K562 (cell line): ENCODE measurements around the gene ZNF488. TPM values are rescaled to one million over a fixed set of nuclear protein-coding genes. Genes with fewer than 3 reads are reported as not detected.

Experiments used
- CGGBP1 ChIP-seq: fragments of 250-450 bp; sonication (Bioruptor Pico); IDR thresholded peaks from 2 replicates; pipeline ENCODE4 v1.9.0; 2021; ENCODE audit warnings: mild to moderate bottlenecking
- EP400 ChIP-seq: fragments of 450-650 bp; IDR thresholded peaks from 2 replicates; pipeline ENCODE4 v1.6.1; 2017; ENCODE audit warnings: antibody characterized with exemption, mild to moderate bottlenecking, moderate library complexity
- IRF2 ChIP-seq: sonication (generic); formaldehyde crosslinking; IDR thresholded peaks from 2 replicates; pipeline ENCODE4 v1.8.1; 2022; ENCODE audit warnings: mild to moderate bottlenecking, missing genetic modification reagents
- LCOR ChIP-seq: sonication (generic); formaldehyde crosslinking; IDR thresholded peaks from 2 replicates; pipeline ENCODE4 v1.8.0; 2022; ENCODE audit warnings: mild to moderate bottlenecking, missing genetic modification reagents
- MAZ ChIP-seq, 2 experiments: fragments of 450-650 bp in 1 of 2; sonication (generic) in 1 of 2; formaldehyde crosslinking; IDR thresholded peaks in 1 of 2; conservative IDR thresholded peaks in 1 of 2; 2 replicates each; pipeline versions ENCODE4 v1.4.0 to v1.5.0; 2020; ENCODE audit warnings: mild to moderate bottlenecking in 1 of 2, missing genetic modification reagents in 1 of 2
- MCM7 ChIP-seq, 2 experiments: fragments of 450-650 bp; IDR thresholded peaks; 2 replicates each; pipeline ENCODE4 v1.6.1; 2016 to 2018
- MTA1 ChIP-seq: fragments of 450-650 bp; IDR thresholded peaks from 2 replicates; pipeline ENCODE4 v1.6.1; 2017; ENCODE audit warnings: borderline replicate concordance
- MYC ChIP-seq, 2 experiments: fragments of 250-450 bp in 1 of 2; sonication (Bioruptor Pico) in 1 of 2; IDR thresholded peaks; 2 replicates each; pipeline versions ENCODE4 v1.5.1 to v1.6.1; 2012 to 2021; ENCODE audit warnings: low read depth in 2 of 2, borderline replicate concordance in 1 of 2, improper control_type of control experiment in 1 of 2, low read length in 1 of 2, mild to moderate bottlenecking in 1 of 2, moderate library complexity in 1 of 2
- TAF1 ChIP-seq: IDR thresholded peaks from 2 replicates; pipeline ENCODE4 v1.6.1; 2011; ENCODE audit warnings: mild to moderate bottlenecking, low read length, moderate library complexity; ENCODE audit not compliant: insufficient read depth, control insufficient read depth, severe bottlenecking; ENCODE audit errors: extremely low read depth
- TCF3 ChIP-seq: sonication (generic); formaldehyde crosslinking; IDR thresholded peaks from 2 replicates; pipeline ENCODE4 v1.4.0; 2020; ENCODE audit warnings: mild to moderate bottlenecking, missing genetic modification reagents
- TCF7 ChIP-seq: sonication (generic); IDR thresholded peaks from 2 replicates; pipeline ENCODE4 v1.6.1; 2016; ENCODE audit warnings: antibody characterized with exemption, borderline replicate concordance
- ZFP30 ChIP-seq: fragments of 250-450 bp; sonication (Bioruptor Pico); IDR thresholded peaks from 2 replicates; pipeline ENCODE4 v1.8.0; 2022; ENCODE audit warnings: moderate library complexity, mild to moderate bottlenecking, inconsistent platforms, borderline replicate concordance
- ZMIZ1 ChIP-seq, 2 experiments: fragments of 150-350 bp in 1 of 2; IDR thresholded peaks; 2 replicates each; pipeline ENCODE4 v1.6.1; 2012 to 2016; ENCODE audit warnings: low read depth in 2 of 2, low read length in 2 of 2, mild to moderate bottlenecking in 1 of 2, moderate library complexity in 1 of 2
- ZNF57 ChIP-seq: fragments of 450-650 bp; formaldehyde crosslinking; IDR thresholded peaks from 2 replicates; pipeline ENCODE4 v1.4.0; 2020; ENCODE audit warnings: mild to moderate bottlenecking, moderate library complexity
- ZNF778 ChIP-seq: fragments of 450-650 bp; formaldehyde crosslinking; IDR thresholded peaks from 2 replicates; pipeline ENCODE4 v1.4.0; 2020; ENCODE audit warnings: mild to moderate bottlenecking, moderate library complexity
- polyA plus RNA-seq, 8 experiments: library from polyadenylated mRNA; depleted of rRNA in 4 of 8; stranded (reverse) in 5 of 8; unstranded in 3 of 8; fragments of >200 nt; fragmentation: Nextera tagmentation in 2 of 8; fragmentation: Illumina TruSeq in 1 of 8; extraction: Ambion mirVana in 2 of 8; extraction: Trizol in 1 of 8; gene quantifications; 2 replicates each; pipeline versions ENCODE4 v1.2.1 to v1.2.3, GENCODE V29; 2011 to 2014; ENCODE audit warnings: inconsistent platforms in 1 of 8, missing spikeins in 1 of 8
- total RNA-seq, 7 experiments: library from RNA; depleted of rRNA in 6 of 7; stranded (reverse); fragments of >200 nt in 6 of 7; fragmentation: Illumina TruSeq in 2 of 7; extraction: Trizol in 2 of 7; gene quantifications; 2 replicates each; pipeline versions ENCODE4 v1.2.1 to v1.2.3, GENCODE V29; 2011 to 2021; ENCODE audit warnings: low replicate concordance in 1 of 7
- TF ChIP-seq, protein P1 (sequence below): sonication (generic); formaldehyde crosslinking; IDR thresholded peaks from 2 replicates; pipeline ENCODE4 v1.8.0; 2023; ENCODE audit warnings: missing genetic modification reagents, mild to moderate bottlenecking, borderline replicate concordance
- TF ChIP-seq, protein P2 (sequence below): fragments of 250-450 bp; sonication (Bioruptor Pico); IDR thresholded peaks from 2 replicates; pipeline ENCODE4 v1.8.0; 2022; ENCODE audit warnings: moderate library complexity, mild to moderate bottlenecking, inconsistent platforms

Gene ZNF488
- total and polyA plus RNA-seq, 9 of the 15 experiments (the other 6 are each of a cell fraction or from before 2014, with no cell fraction given), result 0.03 to 0.09 (median 0.05) TPM; not detected in 3

- TF ChIP-seq, protein P1, sequence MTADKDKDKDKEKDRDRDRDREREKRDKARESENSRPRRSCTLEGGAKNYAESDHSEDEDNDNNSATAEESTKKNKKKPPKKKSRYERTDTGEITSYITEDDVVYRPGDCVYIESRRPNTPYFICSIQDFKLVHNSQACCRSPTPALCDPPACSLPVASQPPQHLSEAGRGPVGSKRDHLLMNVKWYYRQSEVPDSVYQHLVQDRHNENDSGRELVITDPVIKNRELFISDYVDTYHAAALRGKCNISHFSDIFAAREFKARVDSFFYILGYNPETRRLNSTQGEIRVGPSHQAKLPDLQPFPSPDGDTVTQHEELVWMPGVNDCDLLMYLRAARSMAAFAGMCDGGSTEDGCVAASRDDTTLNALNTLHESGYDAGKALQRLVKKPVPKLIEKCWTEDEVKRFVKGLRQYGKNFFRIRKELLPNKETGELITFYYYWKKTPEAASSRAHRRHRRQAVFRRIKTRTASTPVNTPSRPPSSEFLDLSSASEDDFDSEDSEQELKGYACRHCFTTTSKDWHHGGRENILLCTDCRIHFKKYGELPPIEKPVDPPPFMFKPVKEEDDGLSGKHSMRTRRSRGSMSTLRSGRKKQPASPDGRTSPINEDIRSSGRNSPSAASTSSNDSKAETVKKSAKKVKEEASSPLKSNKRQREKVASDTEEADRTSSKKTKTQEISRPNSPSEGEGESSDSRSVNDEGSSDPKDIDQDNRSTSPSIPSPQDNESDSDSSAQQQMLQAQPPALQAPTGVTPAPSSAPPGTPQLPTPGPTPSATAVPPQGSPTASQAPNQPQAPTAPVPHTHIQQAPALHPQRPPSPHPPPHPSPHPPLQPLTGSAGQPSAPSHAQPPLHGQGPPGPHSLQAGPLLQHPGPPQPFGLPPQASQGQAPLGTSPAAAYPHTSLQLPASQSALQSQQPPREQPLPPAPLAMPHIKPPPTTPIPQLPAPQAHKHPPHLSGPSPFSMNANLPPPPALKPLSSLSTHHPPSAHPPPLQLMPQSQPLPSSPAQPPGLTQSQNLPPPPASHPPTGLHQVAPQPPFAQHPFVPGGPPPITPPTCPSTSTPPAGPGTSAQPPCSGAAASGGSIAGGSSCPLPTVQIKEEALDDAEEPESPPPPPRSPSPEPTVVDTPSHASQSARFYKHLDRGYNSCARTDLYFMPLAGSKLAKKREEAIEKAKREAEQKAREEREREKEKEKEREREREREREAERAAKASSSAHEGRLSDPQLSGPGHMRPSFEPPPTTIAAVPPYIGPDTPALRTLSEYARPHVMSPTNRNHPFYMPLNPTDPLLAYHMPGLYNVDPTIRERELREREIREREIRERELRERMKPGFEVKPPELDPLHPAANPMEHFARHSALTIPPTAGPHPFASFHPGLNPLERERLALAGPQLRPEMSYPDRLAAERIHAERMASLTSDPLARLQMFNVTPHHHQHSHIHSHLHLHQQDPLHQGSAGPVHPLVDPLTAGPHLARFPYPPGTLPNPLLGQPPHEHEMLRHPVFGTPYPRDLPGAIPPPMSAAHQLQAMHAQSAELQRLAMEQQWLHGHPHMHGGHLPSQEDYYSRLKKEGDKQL (CRISPR knock-in tag), result no peak
- TF ChIP-seq TCF3 (CRISPR knock-in tag) (no peak), ZMIZ1 (IDR thresholded peaks at IDR 0.05; ENCODE audit: low read depth in 2 of 2, low read length in 2 of 2) (peak in 1 of 2 experiments; percentile 22; a peak in 1 of 4 replicates), ZFP30 (CRISPR knock-in tag) (no peak), ZNF778 (CRISPR knock-in tag) (no peak), TCF7 (no peak), TAF1 (no peak), MTA1 (no peak), EP400 (no peak), CGGBP1 (no peak), MCM7 (IDR thresholded peaks at IDR 0.05) (no peak), LCOR (CRISPR knock-in tag) (0 out of 2 replicates have a peak, but pooled peaks have one; percentile 61), MYC (IDR thresholded peaks at IDR 0.05; ENCODE audit: low read depth, low read length) (0 out of 2 replicates have a peak, but pooled peaks have one; percentile 20), MYC (CRISPR knock-in tag; IDR thresholded peaks at IDR 0.05; ENCODE audit: borderline replicate concordance, low read depth) (no peak), ZNF57 (CRISPR knock-in tag) (no peak), MAZ (CRISPR knock-in tag; conservative IDR thresholded peaks at IDR 0.05 in 1 of 2, IDR thresholded peaks at IDR 0.05 in 1 of 2) (peak in 1 of 2 experiments; percentile 37; a peak in 1 of 4 replicates), IRF2 (CRISPR knock-in tag) (no peak)
- TF ChIP-seq, protein P2, sequence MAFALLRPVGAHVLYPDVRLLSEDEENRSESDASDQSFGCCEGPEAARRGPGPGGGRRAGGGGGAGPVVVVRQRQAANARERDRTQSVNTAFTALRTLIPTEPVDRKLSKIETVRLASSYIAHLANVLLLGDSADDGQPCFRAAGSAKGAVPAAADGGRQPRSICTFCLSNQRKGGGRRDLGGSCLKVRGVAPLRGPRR (CRISPR knock-in tag), result no peak
Measured at GRCh38 chr10:47406870-47407691, 23.0 kb upstream of the ZNF488 start (continued).
